Transverse colon (tissue), 4 donors: ENCODE data around the gene FAM149B1.

Experiments used
- CTCF ChIP-seq, 5 experiments: fragments of 200-600 bp in 3 of 5; fragments of 450-650 bp in 2 of 5; sonication (generic) in 3 of 5; IDR thresholded peaks; 1 replicate in 2 of 5; 2 replicates in 3 of 5; pipeline ENCODE4 v1.5.1; 2016 to 2017; ENCODE audit warnings: antibody characterized with exemption in 5 of 5, inconsistent platforms in 3 of 5, mild to moderate bottlenecking in 2 of 5, moderate library complexity in 1 of 5
- EP300 ChIP-seq: sonication (generic); formaldehyde crosslinking; IDR thresholded peaks from one replicate; pipeline ENCODE4 v1.6.1; 2017; ENCODE audit warnings: antibody characterized with exemption, low read depth
- POLR2A ChIP-seq: fragments of 450-650 bp; IDR thresholded peaks from one replicate; pipeline ENCODE4 v1.6.1; 2016; ENCODE audit warnings: antibody characterized with exemption, mild to moderate bottlenecking, moderate library complexity
- POLR2AphosphoS5 ChIP-seq, 3 donors: sonication (generic); formaldehyde crosslinking; IDR thresholded peaks; one replicate each; pipeline ENCODE4 v1.6.1; 2016; ENCODE audit warnings: antibody characterized with exemption in 3 of 3

DNA sequence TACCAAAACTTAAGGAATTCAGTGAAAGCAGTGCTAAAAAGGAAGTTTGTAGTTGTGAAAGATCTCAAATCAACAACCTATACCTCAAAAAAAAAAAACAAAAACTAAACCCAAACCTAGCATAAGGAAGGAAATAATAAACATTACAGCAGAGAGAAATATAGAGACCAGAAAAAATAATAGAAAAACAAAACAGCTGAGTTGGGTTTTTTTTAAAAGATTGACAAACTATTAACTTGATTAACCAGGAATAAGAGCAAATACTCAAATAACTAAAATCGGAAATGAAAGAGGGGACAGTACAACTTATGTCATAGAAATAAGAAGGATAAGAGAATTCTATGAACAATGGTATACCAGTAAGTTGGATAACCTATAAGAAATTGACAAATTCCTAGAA is 6.8 kb upstream of the FAM149B1 start:
- TF ChIP-seq CTCF (IDR thresholded peaks at IDR 0.05) (no peak), POLR2A (no peak), POLR2AphosphoS5 (IDR thresholded peaks at IDR 0.05) (no peak), EP300 (no peak)
